B cell (primary cell): ENCODE measurements around the gene TEX14. TPM values are rescaled to one million over a fixed set of nuclear protein-coding genes. Genes with fewer than 3 reads are reported as not detected.
"Not testable (repeated sequence)": the region's sequence is repeated elsewhere in the genome, so short reads cannot be mapped to it uniquely, and the experiment has no call there.

Source experiments
- ATAC-seq: fragments of 200-7000 bp; cut with Tn5 transposase; one replicate; pipeline ENCODE4 v1.10.0; 2021; ENCODE audit warnings: low read depth, mild to moderate bottlenecking, moderate number of reproducible peaks, moderate library complexity
- CTCF ChIA-PET: fragments of 350-600 bp; sonication (Branson Sonifier 250); formaldehyde crosslinking; loops from one replicate; lab custom pipeline; 2021; ENCODE audit warnings: antibody characterized with exemption, inconsistent platforms; lab: Charles Lee
- POLR2A ChIA-PET: fragments of 350-600 bp; sonication (Branson Sonifier 250); formaldehyde crosslinking; loops from one replicate; lab custom pipeline; 2021; ENCODE audit warnings: antibody characterized with exemption; lab: Charles Lee
- DNase-seq: peaks from one replicate; pipeline ENCODE4 v3.0.0; 2013
- H2AFZ ChIP-seq: 2 replicates; pipeline ENCODE4 v1.6.1; 2012; ENCODE audit warnings: mild to moderate bottlenecking, low read depth, low read length; ENCODE audit not compliant: insufficient read depth, poor library complexity, severe bottlenecking
- H3K27ac ChIP-seq, 2 donors: 1 replicate in 1 of 2; 2 replicates in 1 of 2; pipeline ENCODE4 v1.5.1; 2012 to 2013; ENCODE audit warnings: low read length in 2 of 2, mild to moderate bottlenecking in 2 of 2, moderate library complexity in 1 of 2
- H3K27me3 ChIP-seq, 4 experiments: fragments of 200-600 bp in 1 of 4; sonication (generic) in 1 of 4; replicated peaks in 1 of 4; 1 replicate in 2 of 4; 2 replicates in 2 of 4; pipeline versions ENCODE4 v1.6.1 to v1.7.0; 2013 to 2016; ENCODE audit warnings: low read length in 3 of 4, mild to moderate bottlenecking in 2 of 4, mixed read lengths in 1 of 4, moderate library complexity in 1 of 4; ENCODE audit not compliant: insufficient read depth in 4 of 4, control insufficient read depth in 3 of 4; ENCODE audit errors: control extremely low read depth in 1 of 4
- H3K36me3 ChIP-seq, 2 experiments: replicated peaks in 1 of 2; 1 replicate in 1 of 2; 2 replicates in 1 of 2; pipeline versions ENCODE4 v1.6.1 to v1.7.1; 2013; ENCODE audit warnings: low read length in 1 of 2; ENCODE audit not compliant: insufficient read depth in 2 of 2, control insufficient read depth in 1 of 2; ENCODE audit errors: control extremely low read depth in 1 of 2, extremely low read depth in 1 of 2
- H3K4me1 ChIP-seq, 2 donors: fragments of 200-600 bp in 1 of 2; sonication (generic) in 1 of 2; 1 replicate in 1 of 2; 2 replicates in 1 of 2; pipeline versions ENCODE4 v1.5.1 to v1.6.1; 2013 to 2017; ENCODE audit warnings: low read length in 2 of 2; ENCODE audit not compliant: control insufficient read depth in 2 of 2, insufficient read depth in 2 of 2
- H3K4me2 ChIP-seq: replicated peaks from 2 replicates; pipeline ENCODE3; 2012; ENCODE audit warnings: mild to moderate bottlenecking, low read depth, low read length; ENCODE audit not compliant: poor library complexity, severe bottlenecking
- H3K4me3 ChIP-seq, 5 experiments: fragments of 200-600 bp in 1 of 5; sonication (generic) in 1 of 5; 1 replicate in 3 of 5; 2 replicates in 2 of 5; pipeline versions ENCODE4 v1.5.1 to v1.7.0; 2011 to 2016; ENCODE audit warnings: low read length in 4 of 5, mild to moderate bottlenecking in 4 of 5, low read depth in 2 of 5, control low read depth in 1 of 5, moderate library complexity in 1 of 5; ENCODE audit not compliant: insufficient read depth in 1 of 5; ENCODE audit errors: control extremely low read depth in 1 of 5, extremely low read depth in 1 of 5
- H3K79me2 ChIP-seq: fragments of 200-600 bp; sonication (generic); one replicate; pipeline ENCODE4 v1.6.0; 2016; ENCODE audit warnings: low read length; ENCODE audit not compliant: control insufficient read depth, insufficient read depth
- H3K9ac ChIP-seq: fragments of 200-600 bp; sonication (generic); 2 replicates; pipeline ENCODE4 v1.6.1; 2017; ENCODE audit warnings: mild to moderate bottlenecking, low read length, moderate library complexity
- H3K9me3 ChIP-seq, 3 donors: one replicate each; pipeline versions ENCODE4 v1.6.1 to v1.7.1; 2013; ENCODE audit warnings: low read length in 2 of 3; ENCODE audit not compliant: control insufficient read depth in 2 of 3, insufficient read depth in 1 of 3; ENCODE audit errors: control extremely low read depth in 1 of 3
- H4K20me1 ChIP-seq: 2 replicates; pipeline ENCODE4 v1.6.0; 2012; ENCODE audit warnings: mild to moderate bottlenecking, low read length; ENCODE audit not compliant: insufficient read depth, control insufficient read depth, poor library complexity, severe bottlenecking
- H3K27ac Mint-ChIP-seq: one replicate; pipeline ENCODE4 v1.8.0; 2021; ENCODE audit warnings: mixed read lengths
- H3K27me3 Mint-ChIP-seq: one replicate; pipeline ENCODE4 v1.8.0; 2021; ENCODE audit warnings: mixed read lengths
- H3K4me1 Mint-ChIP-seq: one replicate; pipeline ENCODE4 v1.8.0; 2021; ENCODE audit warnings: mixed read lengths
- H3K4me3 Mint-ChIP-seq: one replicate; pipeline ENCODE4 v1.8.0; 2021; ENCODE audit warnings: mixed read lengths
- H3K9me3 Mint-ChIP-seq: one replicate; pipeline ENCODE4 v1.8.0; 2022; ENCODE audit warnings: mixed read lengths; ENCODE audit not compliant: insufficient read depth
- EZH2 ChIP-seq: IDR thresholded peaks from 2 replicates; pipeline ENCODE4 v1.6.1; 2012; ENCODE audit warnings: borderline replicate concordance, low read depth, mild to moderate bottlenecking, moderate library complexity, low read length; ENCODE audit not compliant: insufficient read depth, poor library complexity, severe bottlenecking
- WGBS: methylation state at CpG from one replicate; pipeline ENCODE4 v1.1.5; 2013; ENCODE audit warnings: missing lambda C conversion rate; ENCODE audit not compliant: insufficient coverage; 5-methylcytosine and 5-hydroxymethylcytosine counted together
- intact Hi-C: fragments of 100-400 bp; cut with micrococcal nuclease; formaldehyde crosslinking; loops from one replicate; pipeline ENCODE4 v1.10.0; 2022
- polyA plus RNA-seq: library from polyadenylated mRNA; depleted of rRNA; stranded (reverse); fragments of >200 nt; gene quantifications from 2 replicates; pipeline ENCODE4 v1.2.3, GENCODE V29; 2012
- total RNA-seq, 2 donors: library from RNA; stranded (reverse); fragments of 120-200 nt in 1 of 2; gene quantifications; 1 replicate in 1 of 2; 2 replicates in 1 of 2; pipeline versions ENCODE4 v1.2.3 to v1.2.4, GENCODE V29; 2013 to 2022
- TF ChIP-seq, protein P1 (sequence below): fragments of 200-600 bp; IDR thresholded peaks from one replicate; pipeline ENCODE4 v1.8.0; 2022; ENCODE audit warnings: antibody characterized with exemption, mild to moderate bottlenecking

TEX14 gene
- total and polyA plus RNA-seq, 2 donors (not counting 1 experiment from before 2014, with no cell fraction given), result 0.10 to 0.20 TPM

DNA sequence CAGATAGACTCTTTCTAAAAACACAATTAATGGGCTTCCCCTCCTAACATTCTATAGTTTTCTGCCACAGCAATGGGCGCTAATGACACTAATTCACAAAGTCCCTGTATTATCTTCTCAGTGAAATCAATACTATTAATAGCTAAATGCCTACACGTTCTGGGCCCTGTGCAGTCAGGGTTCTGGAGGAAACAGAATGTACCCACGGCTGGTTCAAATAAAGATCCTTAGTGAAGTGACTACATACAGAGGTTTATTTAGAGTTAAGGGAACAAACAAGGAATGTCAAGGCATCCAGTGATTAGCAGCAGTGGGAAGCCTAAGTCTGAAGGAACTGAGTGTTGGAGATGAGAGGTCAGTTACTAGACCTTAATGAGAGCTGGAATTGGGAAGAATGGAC lies 133.9 kb downstream of the TEX14 start:
- Mint-ChIP-seq H3K4me3 (no peak overlapping the region), H3K27me3 (no peaks in the 10 kb centered on the region), H3K4me1 (peaks cover 31% of the 10 kb centered on the region), H3K27ac (no peak overlapping the region), H3K9me3 (no peaks in the 10 kb centered on the region)
- Histone ChIP-seq H3K4me2 (no peak overlapping the region), H3K36me3 (no peaks in the 10 kb centered on the region), H3K27me3 (no peaks in the 10 kb centered on the region), H3K9ac (no peak overlapping the region), H3K4me1 (peaks cover 14 to 26% of the 10 kb centered on the region in 2 donors), H3K27ac (no peak overlapping the region), H4K20me1 (no peaks in the 10 kb centered on the region), H3K9me3 (no peaks in the 10 kb centered on the region), H2AFZ (no peak overlapping the region), H3K4me3 (no peak overlapping the region), H3K79me2 (no peaks in the 10 kb centered on the region)
- CTCF ChIA-PET, result no interaction called here
- ATAC-seq (no peak), DNase-seq (no peak)
- TF ChIP-seq, protein P1, sequence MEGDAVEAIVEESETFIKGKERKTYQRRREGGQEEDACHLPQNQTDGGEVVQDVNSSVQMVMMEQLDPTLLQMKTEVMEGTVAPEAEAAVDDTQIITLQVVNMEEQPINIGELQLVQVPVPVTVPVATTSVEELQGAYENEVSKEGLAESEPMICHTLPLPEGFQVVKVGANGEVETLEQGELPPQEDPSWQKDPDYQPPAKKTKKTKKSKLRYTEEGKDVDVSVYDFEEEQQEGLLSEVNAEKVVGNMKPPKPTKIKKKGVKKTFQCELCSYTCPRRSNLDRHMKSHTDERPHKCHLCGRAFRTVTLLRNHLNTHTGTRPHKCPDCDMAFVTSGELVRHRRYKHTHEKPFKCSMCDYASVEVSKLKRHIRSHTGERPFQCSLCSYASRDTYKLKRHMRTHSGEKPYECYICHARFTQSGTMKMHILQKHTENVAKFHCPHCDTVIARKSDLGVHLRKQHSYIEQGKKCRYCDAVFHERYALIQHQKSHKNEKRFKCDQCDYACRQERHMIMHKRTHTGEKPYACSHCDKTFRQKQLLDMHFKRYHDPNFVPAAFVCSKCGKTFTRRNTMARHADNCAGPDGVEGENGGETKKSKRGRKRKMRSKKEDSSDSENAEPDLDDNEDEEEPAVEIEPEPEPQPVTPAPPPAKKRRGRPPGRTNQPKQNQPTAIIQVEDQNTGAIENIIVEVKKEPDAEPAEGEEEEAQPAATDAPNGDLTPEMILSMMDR, result no peak
- TF ChIP-seq EZH2, result no peak
- WGBS, result 83% methylated on average over 2 of the region's 3 CpGs
- POLR2A ChIA-PET, result no interaction called here
- intact Hi-C loops, result no loop called here

DNA sequence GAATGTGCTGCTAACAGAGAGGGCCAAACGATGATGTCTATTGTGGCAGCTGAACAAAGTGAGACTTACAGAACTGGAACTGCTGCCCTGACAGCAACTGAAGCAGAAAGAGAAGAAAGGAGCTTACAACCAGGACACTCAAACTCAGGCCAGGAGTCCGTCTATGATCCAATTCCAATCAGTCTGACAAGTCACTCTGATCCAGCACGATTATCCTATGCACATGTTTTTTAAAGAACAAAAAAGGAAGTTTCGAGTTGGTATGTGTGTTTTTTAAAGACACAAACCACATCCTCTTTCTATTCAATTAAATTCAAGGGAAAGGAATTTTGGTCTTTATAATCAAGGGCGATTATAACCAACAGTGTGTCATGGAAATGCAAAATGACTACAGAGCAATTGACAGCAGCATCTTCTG lies 135.0 kb downstream of the TEX14 start:
- CTCF ChIA-PET, result no interaction called here
- ATAC-seq (peak; percentile 21), DNase-seq (peak; percentile 45)
- Histone ChIP-seq H3K27ac (peak overlapping the region; percentile 9 to 54), H2AFZ (peak overlapping the region; percentile 55), H3K36me3 (no peaks in the 10 kb centered on the region), H3K4me3 (peak overlapping the region in 2 of 5 experiments; percentile 27 to 44), H3K9ac (peak overlapping the region; percentile 48), H3K9me3 (no peaks in the 10 kb centered on the region), H3K4me2 (peak overlapping the region; percentile 69), H3K27me3 (no peaks in the 10 kb centered on the region), H4K20me1 (no peaks in the 10 kb centered on the region), H3K4me1 (peaks cover 14 to 26% of the 10 kb centered on the region in 2 donors), H3K79me2 (no peaks in the 10 kb centered on the region)
- intact Hi-C loops, result no loop called here
- WGBS, result 0% methylated on average over 1 of the region's 5 CpGs
- TF ChIP-seq EZH2, result no peak
- TF ChIP-seq, protein P1, result no peak
- peak overlapping the region; percentile 67 for H3K27ac Mint-ChIP-seq
- H3K9me3 Mint-ChIP-seq, result no peaks in the 10 kb centered on the region
- H3K4me1 Mint-ChIP-seq, result peaks cover 31% of the 10 kb centered on the region
- no peaks in the 10 kb centered on the region for H3K27me3 Mint-ChIP-seq
- peak overlapping the region; percentile 75 for H3K4me3 Mint-ChIP-seq
- POLR2A ChIA-PET, result no interaction called here

DNA sequence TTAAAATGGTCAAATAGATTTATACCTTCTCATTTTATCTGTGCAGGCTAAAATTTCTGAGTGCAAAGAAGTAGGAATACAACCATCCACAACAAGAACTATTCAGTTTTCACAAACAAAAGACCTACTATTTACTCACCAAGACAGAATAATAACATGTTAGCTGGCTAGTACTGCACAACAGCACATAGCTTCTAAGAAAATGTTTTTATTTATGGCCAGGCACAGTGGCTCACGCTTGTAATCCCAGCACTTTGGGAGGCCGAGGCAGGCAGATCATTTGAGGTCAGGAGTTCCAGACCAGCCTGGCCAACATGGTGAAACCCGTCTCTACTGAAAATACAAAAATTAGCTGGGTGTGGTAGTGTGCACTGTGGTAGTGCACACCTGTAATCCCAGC lies 136.7 kb downstream of the TEX14 start:
- intact Hi-C loops, H3K27ac ChIP-seq, H3K4me2 ChIP-seq, H3K4me3 ChIP-seq, H4K20me1 ChIP-seq, H3K36me3 ChIP-seq, H2AFZ ChIP-seq, H3K9ac ChIP-seq, H3K9me3 Mint-ChIP-seq, CTCF ChIA-PET, ATAC-seq, H3K27ac Mint-ChIP-seq, H3K9me3 ChIP-seq, H3K79me2 ChIP-seq, H3K27me3 Mint-ChIP-seq, H3K27me3 ChIP-seq, DNase-seq: not testable (repeated sequence)
- POLR2A ChIA-PET, result interaction anchor here (0.7 kb wide), 2 partner anchors 19 to 271 kb away, joined by 5 to 11 read pairs; no protein-coding TSS in a partner anchor
- WGBS, result 77% methylated on average over 2 of the region's 3 CpGs
- Mint-ChIP-seq H3K4me1 (peaks cover 31% of the 10 kb centered on the region), H3K4me3 (peak overlapping the region; percentile 15)
- peaks cover 14 to 26% of the 10 kb centered on the region in 2 donors for H3K4me1 ChIP-seq
